ENCODE data around the gene CENPT. TPM values are rescaled to one million over a fixed set of nuclear protein-coding genes. Genes with fewer than 3 reads are reported as not detected.

CENPT gene
- total and polyA plus RNA-seq, 2 of the 13 experiments (the other 11 are each of a cell fraction or from before 2014, with no cell fraction given): 40.9 to 43.3 TPM

DNA sequence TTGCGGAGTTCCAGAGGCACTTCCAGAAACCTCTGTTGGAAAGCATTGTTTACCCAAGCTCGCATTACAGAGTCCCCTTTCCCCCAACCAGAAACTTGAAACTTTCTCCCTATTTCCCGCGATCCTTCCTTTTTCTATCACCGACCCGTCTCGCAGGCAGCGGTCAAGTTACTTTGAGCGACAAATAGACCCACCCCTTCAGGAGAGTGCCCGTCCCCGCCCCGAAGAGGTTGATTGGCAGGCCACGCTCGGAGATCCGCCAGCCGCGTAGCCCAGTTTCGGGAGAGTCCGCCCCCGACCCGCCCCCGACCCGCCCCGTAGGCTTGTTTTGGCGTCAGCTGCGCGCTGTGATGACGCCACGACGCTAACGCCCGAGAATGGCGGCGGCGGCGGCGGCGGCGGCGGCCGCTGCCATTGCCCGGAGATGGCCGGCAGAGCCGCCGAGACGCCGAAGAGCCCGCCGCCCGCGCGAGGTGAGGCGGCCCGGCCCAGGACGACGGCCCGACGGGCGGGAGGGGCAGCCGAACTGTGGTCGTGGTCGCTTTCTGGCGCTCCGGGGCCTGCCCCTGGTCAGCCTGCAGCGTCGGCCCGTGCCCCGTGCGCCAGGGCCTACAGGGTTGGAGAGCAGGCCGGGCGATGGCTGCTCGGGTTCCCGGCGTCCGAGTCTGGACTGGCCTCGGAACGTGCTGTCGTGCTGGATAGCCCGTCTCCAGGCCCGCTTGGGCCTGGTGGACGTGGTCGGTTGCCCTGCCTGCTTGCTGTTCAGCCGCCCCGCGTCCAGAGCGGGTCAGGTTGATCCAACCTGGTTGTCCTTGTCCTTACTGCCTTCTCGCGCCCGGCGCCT is 45.6 kb upstream of the CENPT start, which contains the start of gene PSKH1 (continued):
- no peak for TF ChIP-seq ZNF550 (CRISPR knock-in tag; IDR thresholded peaks at IDR 0.05; ENCODE audit: borderline replicate concordance)
- peak; percentile 62; the same call in 1 of the 2 replicates for TF ChIP-seq CENPT (CRISPR knock-in tag; IDR thresholded peaks at IDR 0.05; ENCODE audit: low read depth)
- peak; percentile 86; the same call in 1 of the 2 replicates for TF ChIP-seq ARNT2 (CRISPR knock-in tag; IDR thresholded peaks at IDR 0.05; ENCODE audit: low read depth)
- TF ChIP-seq ATAD3A (CRISPR knock-in tag; IDR thresholded peaks at IDR 0.05): no peak
- TF ChIP-seq, protein P1, sequence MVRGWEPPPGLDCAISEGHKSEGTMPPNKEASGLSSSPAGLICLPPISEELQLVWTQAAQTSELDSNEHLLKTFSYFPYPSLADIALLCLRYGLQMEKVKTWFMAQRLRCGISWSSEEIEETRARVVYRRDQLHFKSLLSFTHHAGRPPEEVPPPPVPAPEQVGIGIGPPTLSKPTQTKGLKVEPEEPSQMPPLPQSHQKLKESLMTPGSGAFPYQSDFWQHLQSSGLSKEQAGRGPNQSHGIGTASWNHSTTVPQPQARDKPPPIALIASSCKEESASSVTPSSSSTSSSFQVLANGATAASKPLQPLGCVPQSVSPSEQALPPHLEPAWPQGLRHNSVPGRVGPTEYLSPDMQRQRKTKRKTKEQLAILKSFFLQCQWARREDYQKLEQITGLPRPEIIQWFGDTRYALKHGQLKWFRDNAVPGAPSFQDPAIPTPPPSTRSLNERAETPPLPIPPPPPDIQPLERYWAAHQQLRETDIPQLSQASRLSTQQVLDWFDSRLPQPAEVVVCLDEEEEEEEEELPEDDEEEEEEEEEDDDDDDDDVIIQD (CRISPR knock-in tag; IDR thresholded peaks at IDR 0.05; ENCODE audit: low read depth): no peak
- no peak for TF ChIP-seq ATF7 (IDR thresholded peaks at IDR 0.05)
- no peak for TF ChIP-seq ATF7 (CRISPR knock-in tag; IDR thresholded peaks at IDR 0.05)
- no peak for TF ChIP-seq NPAS2 (CRISPR knock-in tag; IDR thresholded peaks at IDR 0.05; ENCODE audit: borderline replicate concordance)
- TF ChIP-seq, protein P2, sequence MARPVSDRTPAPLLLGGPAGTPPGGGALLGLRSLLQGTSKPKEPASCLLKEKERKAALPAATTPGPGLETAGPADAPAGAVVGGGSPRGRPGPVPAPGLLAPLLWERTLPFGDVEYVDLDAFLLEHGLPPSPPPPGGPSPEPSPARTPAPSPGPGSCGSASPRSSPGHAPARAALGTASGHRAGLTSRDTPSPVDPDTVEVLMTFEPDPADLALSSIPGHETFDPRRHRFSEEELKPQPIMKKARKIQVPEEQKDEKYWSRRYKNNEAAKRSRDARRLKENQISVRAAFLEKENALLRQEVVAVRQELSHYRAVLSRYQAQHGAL (CRISPR knock-in tag; IDR thresholded peaks at IDR 0.05; ENCODE audit: not compliant biosample characterization): no peak
- TF ChIP-seq ZNF460 (CRISPR knock-in tag; IDR thresholded peaks at IDR 0.05; ENCODE audit: borderline replicate concordance): no peak
- 0 out of 2 replicates have a peak, but pooled peaks have one; percentile 2 for TF ChIP-seq ZNF124 (CRISPR knock-in tag; IDR thresholded peaks at IDR 0.05)
- no peak for TF ChIP-seq ZNF260 (CRISPR knock-in tag; IDR thresholded peaks at IDR 0.05; ENCODE audit: borderline replicate concordance, low read depth)
- TF ChIP-seq ATRX (CRISPR knock-in tag; IDR thresholded peaks at IDR 0.05; ENCODE audit: borderline replicate concordance): no peak
- no peak for TF ChIP-seq ZNF709 (CRISPR knock-in tag; IDR thresholded peaks at IDR 0.05)
- TF ChIP-seq SATB2 (CRISPR knock-in tag; IDR thresholded peaks at IDR 0.05): 0 out of 2 replicates have a peak, but pooled peaks have one; percentile 30
- no peak for TF ChIP-seq ZNF720 (CRISPR knock-in tag; IDR thresholded peaks at IDR 0.05)
- peak; percentile 94 for TF ChIP-seq HES4 (CRISPR knock-in tag; IDR thresholded peaks at IDR 0.05; ENCODE audit: borderline replicate concordance)
- no peak for TF ChIP-seq HNRNPL (IDR thresholded peaks at IDR 0.05; ENCODE audit: low read depth, low read length)
- TF ChIP-seq, protein P3, sequence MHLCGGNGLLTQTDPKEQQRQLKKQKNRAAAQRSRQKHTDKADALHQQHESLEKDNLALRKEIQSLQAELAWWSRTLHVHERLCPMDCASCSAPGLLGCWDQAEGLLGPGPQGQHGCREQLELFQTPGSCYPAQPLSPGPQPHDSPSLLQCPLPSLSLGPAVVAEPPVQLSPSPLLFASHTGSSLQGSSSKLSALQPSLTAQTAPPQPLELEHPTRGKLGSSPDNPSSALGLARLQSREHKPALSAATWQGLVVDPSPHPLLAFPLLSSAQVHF (CRISPR knock-in tag; IDR thresholded peaks at IDR 0.05): no peak; the same call in 1 of the 2 replicates
- TF ChIP-seq CBX5 (CRISPR knock-in tag; IDR thresholded peaks at IDR 0.05; ENCODE audit: borderline replicate concordance): no peak
- no peak for TF ChIP-seq ZNF7 (CRISPR knock-in tag; IDR thresholded peaks at IDR 0.05)
- no peak for TF ChIP-seq RELA (CRISPR knock-in tag; IDR thresholded peaks at IDR 0.05)
- no peak for TF ChIP-seq ZNF143 (CRISPR knock-in tag; IDR thresholded peaks at IDR 0.05)
- TF ChIP-seq ZNF816 (CRISPR knock-in tag; IDR thresholded peaks at IDR 0.05; ENCODE audit: borderline replicate concordance): no peak
